HCT116 (cell line): ENCODE results near the gene MAST4. TPM values are rescaled to one million over a fixed set of nuclear protein-coding genes. Genes with fewer than 3 reads are reported as not detected.

ENCODE experiments used
- ATAC-seq: fragments of 200-7000 bp; cut with Tn5 transposase; 2 replicates; pipeline ENCODE4 v1.9.1; 2020; ENCODE audit warnings: mild to moderate bottlenecking, moderate library complexity
- BruUV-seq: library from RNA; stranded (reverse); fragments of 400-500 nt; replicated peaks from 2 replicates; lab custom pipeline; 2021; lab: Mats Ljungman, UMichigan
- CTCF ChIA-PET: fragments of 300-600 bp; sonication (Branson Sonifier 250); formaldehyde crosslinking; loops from one replicate; lab custom pipeline; 2021; ENCODE audit warnings: antibody characterized with exemption; lab: Charles Lee
- POLR2A ChIA-PET: fragments of 300-600, 350-600 bp; sonication (Branson Sonifier 250); formaldehyde crosslinking; loops from one replicate; lab custom pipeline; 2021; ENCODE audit warnings: antibody characterized with exemption; lab: Charles Lee
- RAD21 ChIA-PET, 2 experiments: fragments of 300-600 bp; sonication (Branson Sonifier 250); formaldehyde crosslinking; loops; one replicate each; lab custom pipeline; 2023; ENCODE audit warnings: low total read pairs in 2 of 2; ENCODE audit not compliant: uncharacterized antibody in 2 of 2, unreplicated experiment in 2 of 2, low non-redundant PET in 1 of 2; lab: Charles Lee
- DNase-seq: peaks from one replicate; pipeline ENCODE4 v3.0.0-alpha.2; 2010; ENCODE audit warnings: low read depth, low spot score
- H2AFZ ChIP-seq: fragments of 200-600 bp; shearing (Covaris generic), sonication (generic); 2 replicates; pipeline ENCODE4 v1.6.1; 2017; ENCODE audit warnings: low read depth, mixed run types, mixed read lengths, antibody characterized with exemption, low read length; ENCODE audit not compliant: poor library complexity, severe bottlenecking
- H3K27ac ChIP-seq: 2 replicates; pipeline ENCODE4 v1.5.1; 2012; ENCODE audit warnings: low read depth, low read length
- H3K27me3 ChIP-seq: fragments of 200-600 bp; sonication (generic); 2 replicates; pipeline ENCODE4 v1.6.1; 2016; ENCODE audit warnings: mixed run types, low read length, mixed read lengths; ENCODE audit not compliant: insufficient read depth
- H3K36me3 ChIP-seq, 2 experiments: fragments of 200-500 bp in 1 of 2; fragments of 200-600 bp in 1 of 2; sonication (Bioruptor generic) in 1 of 2; sonication (generic) in 1 of 2; 2 replicates each; pipeline versions ENCODE4 v1.5.1 to v1.6.1; 2014 to 2016; ENCODE audit warnings: low read length in 2 of 2, inconsistent platforms in 1 of 2, mixed read lengths in 1 of 2, mixed run types in 1 of 2; ENCODE audit not compliant: insufficient read depth in 2 of 2, control insufficient read depth in 1 of 2
- H3K4me1 ChIP-seq, 2 experiments: fragments of 200-600 bp in 1 of 2; sonication (generic) in 1 of 2; 2 replicates each; pipeline versions ENCODE4 v1.5.1 to v1.6.1; 2012 to 2017; ENCODE audit warnings: low read length in 2 of 2, inconsistent platforms in 1 of 2, mild to moderate bottlenecking in 1 of 2, mixed read lengths in 1 of 2, mixed run types in 1 of 2, moderate library complexity in 1 of 2; ENCODE audit not compliant: insufficient read depth in 2 of 2, control insufficient read depth in 1 of 2
- H3K4me2 ChIP-seq: fragments of 200-600 bp; sonication (generic); 2 replicates; pipeline ENCODE4 v1.6.1; 2017; ENCODE audit warnings: mixed run types, low read length, mixed read lengths
- H3K4me3 ChIP-seq, 2 experiments: fragments of 200-600 bp in 1 of 2; sonication (generic) in 1 of 2; replicated peaks in 1 of 2; 2 replicates each; pipeline ENCODE4 v1.5.1; 2011 to 2016; ENCODE audit warnings: low read length in 2 of 2, control low read depth in 1 of 2, low read depth in 1 of 2, mild to moderate bottlenecking in 1 of 2, mixed read lengths in 1 of 2, mixed run types in 1 of 2
- H3K79me2 ChIP-seq: fragments of 200-600 bp; sonication (generic); 2 replicates; pipeline ENCODE4 v1.6.1; 2017; ENCODE audit warnings: mild to moderate bottlenecking, mixed run types, low read length, moderate library complexity, mixed read lengths; ENCODE audit not compliant: insufficient read depth
- H3K9ac ChIP-seq: fragments of 200-600 bp; sonication (generic); 2 replicates; pipeline ENCODE4 v1.6.1; 2016; ENCODE audit warnings: low read length, mixed read lengths
- H3K9me2 ChIP-seq: fragments of 200-600 bp; sonication (generic), shearing (Covaris generic); 2 replicates; pipeline ENCODE4 v1.6.1; 2017; ENCODE audit warnings: mixed run types, mild to moderate bottlenecking, moderate library complexity; ENCODE audit not compliant: insufficient read depth
- H3K9me3 ChIP-seq, 2 experiments: fragments of 200-500 bp in 1 of 2; fragments of 200-600 bp in 1 of 2; sonication (Bioruptor generic) in 1 of 2; sonication (generic) in 1 of 2; 2 replicates each; pipeline ENCODE4 v1.6.1; 2014 to 2017; ENCODE audit warnings: low read length in 2 of 2, mixed read lengths in 2 of 2, inconsistent platforms in 1 of 2, low read depth in 1 of 2, mild to moderate bottlenecking in 1 of 2, mixed run types in 1 of 2, moderate library complexity in 1 of 2; ENCODE audit not compliant: control insufficient read depth in 1 of 2, insufficient read depth in 1 of 2
- H4K20me1 ChIP-seq: fragments of 200-600 bp; sonication (generic), shearing (Covaris generic); 2 replicates; pipeline ENCODE4 v1.6.1; 2017; ENCODE audit warnings: mixed run types, mild to moderate bottlenecking, moderate library complexity; ENCODE audit not compliant: insufficient read depth
- ELF1 ChIP-seq: IDR thresholded peaks from 2 replicates; pipeline ENCODE4 v1.6.1; 2012; ENCODE audit warnings: low read depth, borderline replicate concordance
- EZH2 ChIP-seq: fragments of 200-600 bp; sonication (generic); IDR thresholded peaks from 2 replicates; pipeline ENCODE4 v1.6.1; 2017; ENCODE audit warnings: antibody characterized with exemption, mixed run types
- EZH2phosphoT487 ChIP-seq: fragments of 200-600 bp; IDR thresholded peaks from 2 replicates; pipeline ENCODE4 v1.6.1; 2018; ENCODE audit warnings: antibody characterized with exemption, borderline replicate concordance
- JUND ChIP-seq: IDR thresholded peaks from 2 replicates; pipeline ENCODE4 v1.6.1; 2012
- POLR2AphosphoS5 ChIP-seq: IDR thresholded peaks from 2 replicates; pipeline ENCODE4 v1.6.1; 2011; ENCODE audit warnings: mild to moderate bottlenecking, low read depth, low read length, moderate library complexity
- RAD21 ChIP-seq: IDR thresholded peaks from 2 replicates; pipeline ENCODE4 v1.6.1; 2012; ENCODE audit warnings: low read depth, mild to moderate bottlenecking
- SIN3A ChIP-seq: IDR thresholded peaks from 2 replicates; pipeline ENCODE4 v1.6.1; 2012; ENCODE audit warnings: low read depth
- SRF ChIP-seq: IDR thresholded peaks from 2 replicates; pipeline ENCODE4 v1.6.1; 2012; ENCODE audit warnings: low read depth
- YY1 ChIP-seq: IDR thresholded peaks from 2 replicates; pipeline ENCODE4 v1.6.1; 2011; ENCODE audit warnings: low read length, low read depth, moderate library complexity, mild to moderate bottlenecking; ENCODE audit not compliant: insufficient replicate concordance; ENCODE audit errors: extremely low read depth
- ZNF274 ChIP-seq: fragments of 200-500 bp; sonication (Bioruptor generic); IDR thresholded peaks from 2 replicates; pipeline ENCODE4 v1.6.1; 2014; ENCODE audit warnings: mild to moderate bottlenecking, low read depth, low read length, inconsistent platforms
- intact Hi-C: fragments of 100-400 bp; cut with micrococcal nuclease; formaldehyde crosslinking; loops from 2 replicates; pipeline ENCODE4 v1.10.0; 2022
- total RNA-seq: library from RNA; stranded (reverse); gene quantifications from one replicate; pipeline ENCODE4 v1.2.1, GENCODE V29; 2021; ENCODE audit not compliant: unreplicated experiment
- TF ChIP-seq, protein P1 (sequence below): IDR thresholded peaks from 2 replicates; pipeline ENCODE4 v1.6.1; 2012; ENCODE audit warnings: low read depth
- TF ChIP-seq, protein P2 (sequence below), 3 experiments: fragments of 200-600 bp in 1 of 3; sonication (generic) in 1 of 3; IDR thresholded peaks in 2 of 3; conservative IDR thresholded peaks in 1 of 3; 2 replicates each; pipeline ENCODE4 v1.5.1; 2012 to 2017; ENCODE audit warnings: low read depth in 2 of 3, low read length in 2 of 3, antibody characterized with exemption in 1 of 3, borderline replicate concordance in 1 of 3, control low read depth in 1 of 3, mild to moderate bottlenecking in 1 of 3, mixed read lengths in 1 of 3, mixed run types in 1 of 3, moderate library complexity in 1 of 3; ENCODE audit not compliant: insufficient read depth in 1 of 3
- TF ChIP-seq, protein P3 (sequence below): IDR thresholded peaks from 2 replicates; pipeline ENCODE4 v1.6.1; 2012
- TF ChIP-seq, protein P4 (sequence below): IDR thresholded peaks from 2 replicates; pipeline ENCODE4 v1.6.1; 2012

The MAST4 gene
- total RNA-seq, 1 experiment from 2014 or later = 1.1 TPM

DNA sequence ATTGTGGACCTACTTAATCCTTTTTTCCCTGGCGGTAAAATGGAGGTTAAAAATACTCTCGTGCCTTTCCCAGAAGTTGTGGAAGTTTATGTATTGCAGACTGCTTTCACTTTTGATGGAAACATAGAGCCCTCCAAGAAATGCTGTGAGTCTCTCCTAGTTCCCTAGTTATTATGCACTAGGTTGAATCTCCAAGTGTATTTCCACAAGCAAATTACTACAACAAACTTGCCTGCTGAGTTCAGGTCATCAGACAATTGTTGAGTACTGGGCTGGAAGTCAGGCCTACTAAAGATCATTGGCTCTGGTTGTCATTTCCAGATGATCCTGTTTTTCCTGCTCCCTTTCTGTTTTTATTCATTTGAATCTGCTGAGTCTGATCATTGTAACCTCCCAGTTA, 496.3 kb downstream of the MAST4 start:
- ChIA-PET POLR2A (no interaction called here), CTCF (no interaction called here), RAD21 (no interaction called here)
- Histone ChIP-seq H3K4me3 (no peak overlapping the region), H3K9me2 (no peaks in the 10 kb centered on the region), H2AFZ (no peak overlapping the region), H3K4me2 (no peak overlapping the region), H4K20me1 (no peaks in the 10 kb centered on the region), H3K27me3 (peaks cover 8% of the 10 kb centered on the region), H3K36me3 (no peaks in the 10 kb centered on the region), H3K9ac (no peak overlapping the region), H3K9me3 (no peaks in the 10 kb centered on the region), H3K4me1 (no peaks in the 10 kb centered on the region), H3K79me2 (no peaks in the 10 kb centered on the region), H3K27ac (no peak overlapping the region)
- DNase-seq (no peak), ATAC-seq (no peak)
- BruUV-seq = no TSS peak
- TF ChIP-seq JUND = no peak
- TF ChIP-seq SIN3A = no peak
- TF ChIP-seq EZH2phosphoT487 = no peak
- TF ChIP-seq, protein P1, sequence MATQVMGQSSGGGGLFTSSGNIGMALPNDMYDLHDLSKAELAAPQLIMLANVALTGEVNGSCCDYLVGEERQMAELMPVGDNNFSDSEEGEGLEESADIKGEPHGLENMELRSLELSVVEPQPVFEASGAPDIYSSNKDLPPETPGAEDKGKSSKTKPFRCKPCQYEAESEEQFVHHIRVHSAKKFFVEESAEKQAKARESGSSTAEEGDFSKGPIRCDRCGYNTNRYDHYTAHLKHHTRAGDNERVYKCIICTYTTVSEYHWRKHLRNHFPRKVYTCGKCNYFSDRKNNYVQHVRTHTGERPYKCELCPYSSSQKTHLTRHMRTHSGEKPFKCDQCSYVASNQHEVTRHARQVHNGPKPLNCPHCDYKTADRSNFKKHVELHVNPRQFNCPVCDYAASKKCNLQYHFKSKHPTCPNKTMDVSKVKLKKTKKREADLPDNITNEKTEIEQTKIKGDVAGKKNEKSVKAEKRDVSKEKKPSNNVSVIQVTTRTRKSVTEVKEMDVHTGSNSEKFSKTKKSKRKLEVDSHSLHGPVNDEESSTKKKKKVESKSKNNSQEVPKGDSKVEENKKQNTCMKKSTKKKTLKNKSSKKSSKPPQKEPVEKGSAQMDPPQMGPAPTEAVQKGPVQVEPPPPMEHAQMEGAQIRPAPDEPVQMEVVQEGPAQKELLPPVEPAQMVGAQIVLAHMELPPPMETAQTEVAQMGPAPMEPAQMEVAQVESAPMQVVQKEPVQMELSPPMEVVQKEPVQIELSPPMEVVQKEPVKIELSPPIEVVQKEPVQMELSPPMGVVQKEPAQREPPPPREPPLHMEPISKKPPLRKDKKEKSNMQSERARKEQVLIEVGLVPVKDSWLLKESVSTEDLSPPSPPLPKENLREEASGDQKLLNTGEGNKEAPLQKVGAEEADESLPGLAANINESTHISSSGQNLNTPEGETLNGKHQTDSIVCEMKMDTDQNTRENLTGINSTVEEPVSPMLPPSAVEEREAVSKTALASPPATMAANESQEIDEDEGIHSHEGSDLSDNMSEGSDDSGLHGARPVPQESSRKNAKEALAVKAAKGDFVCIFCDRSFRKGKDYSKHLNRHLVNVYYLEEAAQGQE = no peak
- TF ChIP-seq, protein P2, sequence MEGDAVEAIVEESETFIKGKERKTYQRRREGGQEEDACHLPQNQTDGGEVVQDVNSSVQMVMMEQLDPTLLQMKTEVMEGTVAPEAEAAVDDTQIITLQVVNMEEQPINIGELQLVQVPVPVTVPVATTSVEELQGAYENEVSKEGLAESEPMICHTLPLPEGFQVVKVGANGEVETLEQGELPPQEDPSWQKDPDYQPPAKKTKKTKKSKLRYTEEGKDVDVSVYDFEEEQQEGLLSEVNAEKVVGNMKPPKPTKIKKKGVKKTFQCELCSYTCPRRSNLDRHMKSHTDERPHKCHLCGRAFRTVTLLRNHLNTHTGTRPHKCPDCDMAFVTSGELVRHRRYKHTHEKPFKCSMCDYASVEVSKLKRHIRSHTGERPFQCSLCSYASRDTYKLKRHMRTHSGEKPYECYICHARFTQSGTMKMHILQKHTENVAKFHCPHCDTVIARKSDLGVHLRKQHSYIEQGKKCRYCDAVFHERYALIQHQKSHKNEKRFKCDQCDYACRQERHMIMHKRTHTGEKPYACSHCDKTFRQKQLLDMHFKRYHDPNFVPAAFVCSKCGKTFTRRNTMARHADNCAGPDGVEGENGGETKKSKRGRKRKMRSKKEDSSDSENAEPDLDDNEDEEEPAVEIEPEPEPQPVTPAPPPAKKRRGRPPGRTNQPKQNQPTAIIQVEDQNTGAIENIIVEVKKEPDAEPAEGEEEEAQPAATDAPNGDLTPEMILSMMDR (IDR thresholded peaks at IDR 0.05 in 2 of 3, conservative IDR thresholded peaks at IDR 0.05 in 1 of 3; ENCODE audit: borderline replicate concordance in 1 of 3, insufficient read depth in 1 of 3, low read depth in 2 of 3, low read length in 2 of 3) = no peak
- no peak for TF ChIP-seq SRF
- no peak for TF ChIP-seq YY1
- no peak for TF ChIP-seq EZH2
- no peak for TF ChIP-seq RAD21
- no peak for TF ChIP-seq ELF1
- TF ChIP-seq, protein P3, sequence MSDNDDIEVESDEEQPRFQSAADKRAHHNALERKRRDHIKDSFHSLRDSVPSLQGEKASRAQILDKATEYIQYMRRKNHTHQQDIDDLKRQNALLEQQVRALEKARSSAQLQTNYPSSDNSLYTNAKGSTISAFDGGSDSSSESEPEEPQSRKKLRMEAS = no peak
- no peak for TF ChIP-seq POLR2AphosphoS5
- no peak for TF ChIP-seq ZNF274
- TF ChIP-seq, protein P4, sequence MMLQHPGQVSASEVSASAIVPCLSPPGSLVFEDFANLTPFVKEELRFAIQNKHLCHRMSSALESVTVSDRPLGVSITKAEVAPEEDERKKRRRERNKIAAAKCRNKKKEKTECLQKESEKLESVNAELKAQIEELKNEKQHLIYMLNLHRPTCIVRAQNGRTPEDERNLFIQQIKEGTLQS = no peak
- intact Hi-C loops = loop anchor here (5.0 kb wide), 1 partner anchor 40 kb away; no protein-coding TSS in a partner anchor
